Measurements from ENCODE around the gene ARHGAP24. TPM values are rescaled to one million over a fixed set of nuclear protein-coding genes. Genes with fewer than 3 reads are reported as not detected.

The ARHGAP24 gene
- total RNA-seq, 1 donor: 32.1 TPM

- Histone ChIP-seq H3K4me3 (ENCODE audit: low read length) (no peak overlapping the region), H3K9me3 (ENCODE audit: low read depth, low read length) (no peaks in the 10 kb centered on the region), H3K4me1 (ENCODE audit: insufficient read depth, low read length) (peaks cover 22% of the 10 kb centered on the region), H3K27me3 (ENCODE audit: insufficient read depth, low read length) (no peaks in the 10 kb centered on the region)
These were observed 273.0 kb downstream of the ARHGAP24 start for GRCh38 chr4:85747882-85748491.

- Histone ChIP-seq H3K4me1 (ENCODE audit: insufficient read depth, low read length) (peaks cover 16% of the 10 kb centered on the region), H3K4me3 (ENCODE audit: low read length) (no peak overlapping the region), H3K27me3 (ENCODE audit: insufficient read depth, low read length) (no peaks in the 10 kb centered on the region), H3K9me3 (ENCODE audit: low read depth, low read length) (no peaks in the 10 kb centered on the region)
These were observed 273.7 kb downstream of the ARHGAP24 start for GRCh38 chr4:85748654-85749053.

- Histone ChIP-seq H3K9me3 (ENCODE audit: low read depth, low read length) (no peaks in the 10 kb centered on the region), H3K4me1 (ENCODE audit: insufficient read depth, low read length) (peaks cover 6% of the 10 kb centered on the region), H3K4me3 (ENCODE audit: low read length) (no peak overlapping the region), H3K27me3 (ENCODE audit: insufficient read depth, low read length) (no peaks in the 10 kb centered on the region)
These were observed 276.9 kb downstream of the ARHGAP24 start for GRCh38 chr4:85751866-85752265.

GRCh38 chr4:85755285-85755684 lies 280.3 kb downstream of the ARHGAP24 start:
- H3K4me1 ChIP-seq (ENCODE audit: insufficient read depth, low read length): peaks cover 6% of the 10 kb centered on the region
- no peak overlapping the region for H3K4me3 ChIP-seq (ENCODE audit: low read length)
- no peaks in the 10 kb centered on the region for H3K27me3 ChIP-seq (ENCODE audit: insufficient read depth, low read length)
- H3K9me3 ChIP-seq (ENCODE audit: low read depth, low read length): no peaks in the 10 kb centered on the region

- Histone ChIP-seq H3K27me3 (ENCODE audit: insufficient read depth, low read length) (no peaks in the 10 kb centered on the region), H3K9me3 (ENCODE audit: low read depth, low read length) (no peaks in the 10 kb centered on the region)
These were observed 282.0 kb downstream of the ARHGAP24 start for GRCh38 chr4:85756938-85757337.

GRCh38 chr4:85759388-85759787 lies 284.4 kb downstream of the ARHGAP24 start:
- Histone ChIP-seq H3K27me3 (ENCODE audit: insufficient read depth, low read length) (no peaks in the 10 kb centered on the region), H3K4me3 (ENCODE audit: low read length) (no peak overlapping the region), H3K4me1 (ENCODE audit: insufficient read depth, low read length) (peaks cover 6% of the 10 kb centered on the region), H3K9me3 (ENCODE audit: low read depth, low read length) (no peaks in the 10 kb centered on the region)

More at GRCh38 chr4:85756938-85757337, 282.0 kb downstream of the ARHGAP24 start:
- peaks cover 8% of the 10 kb centered on the region for H3K4me1 ChIP-seq (ENCODE audit: insufficient read depth, low read length)
- H3K4me3 ChIP-seq (ENCODE audit: low read length): no peak overlapping the region

- H3K4me3 ChIP-seq (ENCODE audit: low read length): no peak overlapping the region
- H3K27me3 ChIP-seq (ENCODE audit: insufficient read depth, low read length): no peaks in the 10 kb centered on the region
- peaks cover 3% of the 10 kb centered on the region for H3K4me1 ChIP-seq (ENCODE audit: insufficient read depth, low read length)
- H3K9me3 ChIP-seq (ENCODE audit: low read depth, low read length): no peaks in the 10 kb centered on the region
These were observed 285.6 kb downstream of the ARHGAP24 start for GRCh38 chr4:85760511-85760910.

GRCh38 chr4:85761803-85762528 lies 287.0 kb downstream of the ARHGAP24 start:
- Histone ChIP-seq H3K4me3 (ENCODE audit: low read length) (no peak overlapping the region), H3K4me1 (ENCODE audit: insufficient read depth, low read length) (peaks cover 3% of the 10 kb centered on the region), H3K27me3 (ENCODE audit: insufficient read depth, low read length) (no peaks in the 10 kb centered on the region), H3K9me3 (ENCODE audit: low read depth, low read length) (no peaks in the 10 kb centered on the region)

GRCh38 chr4:85762529-85762871 lies 287.6 kb downstream of the ARHGAP24 start:
- no peaks in the 10 kb centered on the region for H3K9me3 ChIP-seq (ENCODE audit: low read depth, low read length)

GRCh38 chr4:85763202-85763601 lies 288.3 kb downstream of the ARHGAP24 start:
- peaks cover 3% of the 10 kb centered on the region for H3K4me1 ChIP-seq (ENCODE audit: insufficient read depth, low read length)
- H3K4me3 ChIP-seq (ENCODE audit: low read length): no peak overlapping the region
- no peaks in the 10 kb centered on the region for H3K27me3 ChIP-seq (ENCODE audit: insufficient read depth, low read length)
- no peaks in the 10 kb centered on the region for H3K9me3 ChIP-seq (ENCODE audit: low read depth, low read length)

More at GRCh38 chr4:85762529-85762871, 287.6 kb downstream of the ARHGAP24 start:
- Histone ChIP-seq H3K4me3 (ENCODE audit: low read length) (no peak overlapping the region), H3K4me1 (ENCODE audit: insufficient read depth, low read length) (peaks cover 3% of the 10 kb centered on the region), H3K27me3 (ENCODE audit: insufficient read depth, low read length) (no peaks in the 10 kb centered on the region)

GRCh38 chr4:85767649-85768048 lies 292.7 kb downstream of the ARHGAP24 start:
- no peaks in the 10 kb centered on the region for H3K27me3 ChIP-seq (ENCODE audit: insufficient read depth, low read length)
- no peaks in the 10 kb centered on the region for H3K4me1 ChIP-seq (ENCODE audit: insufficient read depth, low read length)
- H3K9me3 ChIP-seq (ENCODE audit: low read depth, low read length): no peaks in the 10 kb centered on the region
- no peak overlapping the region for H3K4me3 ChIP-seq (ENCODE audit: low read length)

GRCh38 chr4:85769009-85769408 lies 294.1 kb downstream of the ARHGAP24 start:
- H3K4me1 ChIP-seq (ENCODE audit: insufficient read depth, low read length): no peaks in the 10 kb centered on the region
- H3K4me3 ChIP-seq (ENCODE audit: low read length): no peak overlapping the region
- no peaks in the 10 kb centered on the region for H3K27me3 ChIP-seq (ENCODE audit: insufficient read depth, low read length)
- H3K9me3 ChIP-seq (ENCODE audit: low read depth, low read length): no peaks in the 10 kb centered on the region

GRCh38 chr4:85772470-85772869 lies 297.5 kb downstream of the ARHGAP24 start:
- no peaks in the 10 kb centered on the region for H3K4me1 ChIP-seq (ENCODE audit: insufficient read depth, low read length)

GRCh38 chr4:85773372-85773771 lies 298.4 kb downstream of the ARHGAP24 start:
- no peaks in the 10 kb centered on the region for H3K27me3 ChIP-seq (ENCODE audit: insufficient read depth, low read length)
- peaks cover 5% of the 10 kb centered on the region for H3K4me1 ChIP-seq (ENCODE audit: insufficient read depth, low read length)
- H3K9me3 ChIP-seq (ENCODE audit: low read depth, low read length): no peaks in the 10 kb centered on the region
- no peak overlapping the region for H3K4me3 ChIP-seq (ENCODE audit: low read length)

More at GRCh38 chr4:85772470-85772869, 297.5 kb downstream of the ARHGAP24 start:
- no peak overlapping the region for H3K4me3 ChIP-seq (ENCODE audit: low read length)
- no peaks in the 10 kb centered on the region for H3K27me3 ChIP-seq (ENCODE audit: insufficient read depth, low read length)
- no peaks in the 10 kb centered on the region for H3K9me3 ChIP-seq (ENCODE audit: low read depth, low read length)

- no peaks in the 10 kb centered on the region for H3K9me3 ChIP-seq (ENCODE audit: low read depth, low read length)
- H3K4me3 ChIP-seq (ENCODE audit: low read length): no peak overlapping the region
- H3K27me3 ChIP-seq (ENCODE audit: insufficient read depth, low read length): no peaks in the 10 kb centered on the region
- H3K4me1 ChIP-seq (ENCODE audit: insufficient read depth, low read length): peaks cover 5% of the 10 kb centered on the region
These were observed 299.1 kb downstream of the ARHGAP24 start for GRCh38 chr4:85774000-85774399.

- Histone ChIP-seq H3K27me3 (ENCODE audit: insufficient read depth, low read length) (no peaks in the 10 kb centered on the region), H3K4me3 (ENCODE audit: low read length) (no peak overlapping the region), H3K4me1 (ENCODE audit: insufficient read depth, low read length) (peaks cover 5% of the 10 kb centered on the region), H3K9me3 (ENCODE audit: low read depth, low read length) (no peaks in the 10 kb centered on the region)
These were observed 299.5 kb downstream of the ARHGAP24 start for GRCh38 chr4:85774489-85774888.

Data from mononuclear cell (primary cell).